HCT116 (cell line): ENCODE data around the gene PPP4R2. TPM values are rescaled to one million over a fixed set of nuclear protein-coding genes. Genes with fewer than 3 reads are reported as not detected.

Experiments used
- total RNA-seq: library from RNA; stranded (reverse); gene quantifications from one replicate; pipeline ENCODE4 v1.2.1, GENCODE V29; 2021; ENCODE audit not compliant: unreplicated experiment

The PPP4R2 gene
- total RNA-seq, 1 experiment from 2014 or later = 72.5 TPM

Other genes starting within 250 kb of the PPP4R2 start
- 27.6 TPM for gene SHQ1, start 148.4 kb upstream of the PPP4R2 start, total RNA-seq
- 5.6 TPM for gene GXYLT2, start 108.8 kb upstream of the PPP4R2 start, total RNA-seq
- gene EBLN2, start 64.8 kb downstream of the PPP4R2 start, total RNA-seq = 5.1 TPM